NCI-H510A treated with DMSO at 0.1 percent for 48 hours (cell line): ENCODE data around the gene F10.
"Not testable (repeated sequence)": the region's sequence is repeated elsewhere in the genome, so short reads cannot be mapped to it uniquely, and the experiment has no call there.

Experiments used
- DNase-seq: peaks from one replicate; lab custom pipeline; 2025; lab: John Stamatoyannopoulos, UW

Gene F10

DNA sequence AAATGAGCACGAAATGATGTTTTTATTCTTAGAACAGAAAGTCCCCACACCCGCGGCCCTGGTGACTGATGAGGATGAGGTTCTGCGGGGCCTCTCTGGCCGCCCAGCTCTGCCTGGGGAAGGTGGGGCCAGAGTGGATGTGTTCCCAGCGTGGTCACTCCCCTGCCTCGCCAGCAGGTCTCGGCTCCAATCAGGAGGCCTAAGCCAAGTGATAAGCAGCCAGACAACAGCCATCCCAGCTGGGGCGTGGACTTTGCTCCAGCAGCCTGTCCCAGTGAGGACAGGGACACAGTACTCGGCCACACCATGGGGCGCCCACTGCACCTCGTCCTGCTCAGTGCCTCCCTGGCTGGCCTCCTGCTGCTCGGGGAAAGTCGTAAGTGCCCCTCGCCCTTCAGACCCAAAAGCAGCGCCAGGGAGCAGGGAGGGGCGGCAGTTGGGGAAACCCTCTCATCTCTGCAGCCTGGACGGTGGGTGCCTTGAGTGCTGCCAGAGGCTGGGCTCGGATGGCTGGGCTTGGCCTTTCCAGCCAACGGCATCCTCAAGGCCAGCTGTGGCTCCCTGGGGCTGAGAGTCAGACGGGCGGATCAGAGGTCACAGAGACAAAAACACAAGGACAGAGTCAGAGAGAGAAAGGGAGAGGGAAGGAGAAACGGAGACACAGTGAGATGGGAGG is at the start of gene F10:
F10 (plus strand) TSS at position 250 of the 676 bp plus-strand sequence; CDS start at position 307, 57 bp downstream.
- peak; percentile 21 for DNase-seq

DNA sequence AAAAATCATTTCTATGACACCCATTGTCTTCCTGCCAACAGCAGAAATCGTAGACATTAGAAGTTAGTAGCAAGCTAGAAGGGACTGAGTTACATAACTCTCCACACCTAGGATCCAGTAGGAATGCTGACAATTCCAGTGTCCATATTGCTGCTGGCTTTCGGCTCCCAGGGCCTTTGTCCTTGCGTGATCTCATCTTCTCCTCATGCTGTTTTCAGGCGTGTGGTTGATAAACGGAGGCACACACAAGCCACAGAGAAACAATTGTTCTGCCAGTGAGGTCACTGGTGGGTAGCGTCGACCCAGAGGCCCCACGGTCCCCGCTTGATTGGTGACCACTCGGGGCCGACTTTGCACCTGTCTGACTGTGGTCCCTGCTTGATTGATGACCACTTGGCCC is 48.7 kb upstream of the F10 start:
- DNase-seq: no peak

DNA sequence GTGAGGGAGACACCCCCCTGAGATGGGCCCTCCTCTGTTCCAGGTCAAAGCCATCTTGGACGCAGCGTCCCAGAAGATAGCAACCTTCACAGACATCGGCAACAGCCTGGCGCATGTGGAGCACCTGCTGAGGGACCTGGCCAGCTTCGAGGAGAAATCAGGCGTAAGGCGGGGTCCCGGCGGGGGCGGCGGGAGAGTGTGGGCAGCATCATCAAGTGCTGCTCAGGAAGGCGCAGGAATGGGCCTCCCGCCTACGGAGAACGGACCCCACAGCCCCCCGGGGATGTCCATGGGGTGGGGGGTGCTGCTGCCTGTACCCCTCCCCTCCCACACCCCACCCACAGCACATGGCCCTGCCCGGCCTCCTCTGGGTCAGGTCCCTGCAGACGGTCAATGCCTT is 48.2 kb upstream of the F10 start:
- DNase-seq: no peak

DNA sequence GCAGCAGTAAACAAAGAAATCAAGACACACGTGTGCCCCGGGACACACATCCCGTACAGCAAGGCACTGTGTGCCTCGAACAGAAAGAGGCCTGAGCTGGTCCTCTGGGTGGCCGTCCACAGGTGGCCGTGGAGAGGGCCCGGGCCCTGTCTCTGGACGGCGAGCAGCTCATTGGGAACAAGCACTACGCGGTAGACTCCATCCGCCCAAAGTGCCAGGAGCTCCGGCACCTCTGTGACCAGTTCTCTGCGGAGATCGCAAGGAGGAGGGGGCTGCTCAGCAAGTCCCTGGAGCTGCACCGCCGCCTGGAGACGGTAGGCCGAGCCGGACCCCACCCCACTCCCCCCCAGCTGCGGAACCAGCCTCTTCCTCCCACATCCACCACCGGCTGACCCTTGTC is 47.7 kb upstream of the F10 start:
- no peak for DNase-seq

DNA sequence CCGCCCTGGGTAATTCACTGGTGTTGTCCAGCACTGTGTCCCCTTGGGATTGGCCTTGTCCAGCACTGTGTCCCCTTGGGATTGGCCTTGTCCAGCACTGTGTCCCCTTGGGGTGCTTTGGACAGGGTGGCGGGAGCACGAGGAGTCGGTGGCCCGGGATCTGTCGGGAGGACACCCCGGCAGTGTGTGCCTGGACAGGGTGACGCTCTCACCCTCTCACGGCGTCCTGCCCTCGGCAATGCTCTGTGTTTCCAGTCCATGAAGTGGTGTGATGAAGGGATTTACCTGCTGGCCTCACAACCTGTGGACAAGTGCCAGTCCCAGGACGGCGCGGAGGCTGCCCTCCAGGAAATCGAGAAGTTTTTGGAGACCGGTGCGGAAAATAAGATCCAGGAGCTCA is 46.9 kb upstream of the F10 start:
- no peak for DNase-seq

DNA sequence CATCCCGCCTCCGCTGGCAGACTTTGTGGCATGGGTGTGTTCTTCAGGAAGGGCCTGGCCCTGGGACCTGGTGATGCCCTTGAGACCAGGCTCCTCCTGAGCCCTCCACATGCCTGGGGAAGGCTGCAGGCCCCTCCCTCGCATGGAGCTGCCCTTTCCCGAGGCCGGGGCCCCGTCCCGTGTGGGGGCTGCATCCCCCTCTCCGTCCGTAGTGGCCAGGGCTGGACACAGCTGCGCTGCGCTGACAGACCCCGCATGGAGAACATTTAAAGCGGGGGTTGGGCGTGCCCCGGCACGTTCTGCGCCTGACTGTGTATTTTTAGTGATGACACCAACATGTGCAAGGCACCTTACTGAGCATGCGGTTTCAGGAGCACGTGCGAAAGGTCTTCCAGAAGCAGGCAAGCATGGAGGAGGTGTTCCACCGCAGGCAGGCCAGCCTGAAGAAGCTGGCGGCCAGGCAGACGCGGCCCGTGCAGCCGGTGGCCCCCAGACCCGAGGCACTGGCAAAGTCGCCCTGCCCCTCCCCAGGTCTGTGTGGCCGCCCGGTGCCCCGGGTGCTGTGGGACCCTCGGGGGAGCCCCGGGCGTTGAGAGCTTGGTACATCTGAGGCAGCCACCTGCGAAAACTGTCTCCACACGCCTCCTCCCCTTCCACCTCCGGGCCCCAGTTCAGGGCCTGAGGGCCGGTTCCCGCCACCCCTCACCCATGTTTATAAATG is 45.8 kb upstream of the F10 start:
- no peak for DNase-seq

DNA sequence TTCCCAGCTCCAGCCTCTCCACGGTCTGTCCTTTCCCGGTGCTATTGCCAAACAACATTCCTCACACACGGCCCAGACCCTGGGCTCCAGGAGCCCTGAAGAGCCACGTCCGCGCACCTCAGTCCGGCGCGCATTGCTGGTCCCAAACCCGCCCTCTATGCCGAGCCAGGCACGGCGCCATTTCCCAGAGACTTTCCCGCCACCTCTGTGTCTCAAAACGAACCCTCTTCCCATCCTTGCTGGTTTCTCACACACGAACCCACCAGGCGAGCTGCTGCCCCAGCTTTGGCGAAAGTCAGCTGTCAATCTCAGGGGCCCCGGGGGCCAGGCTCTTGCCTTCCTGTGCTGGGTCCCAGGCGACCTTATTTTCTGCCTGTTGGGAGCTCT is 45.0 kb upstream of the F10 start:
- no peak for DNase-seq

DNA sequence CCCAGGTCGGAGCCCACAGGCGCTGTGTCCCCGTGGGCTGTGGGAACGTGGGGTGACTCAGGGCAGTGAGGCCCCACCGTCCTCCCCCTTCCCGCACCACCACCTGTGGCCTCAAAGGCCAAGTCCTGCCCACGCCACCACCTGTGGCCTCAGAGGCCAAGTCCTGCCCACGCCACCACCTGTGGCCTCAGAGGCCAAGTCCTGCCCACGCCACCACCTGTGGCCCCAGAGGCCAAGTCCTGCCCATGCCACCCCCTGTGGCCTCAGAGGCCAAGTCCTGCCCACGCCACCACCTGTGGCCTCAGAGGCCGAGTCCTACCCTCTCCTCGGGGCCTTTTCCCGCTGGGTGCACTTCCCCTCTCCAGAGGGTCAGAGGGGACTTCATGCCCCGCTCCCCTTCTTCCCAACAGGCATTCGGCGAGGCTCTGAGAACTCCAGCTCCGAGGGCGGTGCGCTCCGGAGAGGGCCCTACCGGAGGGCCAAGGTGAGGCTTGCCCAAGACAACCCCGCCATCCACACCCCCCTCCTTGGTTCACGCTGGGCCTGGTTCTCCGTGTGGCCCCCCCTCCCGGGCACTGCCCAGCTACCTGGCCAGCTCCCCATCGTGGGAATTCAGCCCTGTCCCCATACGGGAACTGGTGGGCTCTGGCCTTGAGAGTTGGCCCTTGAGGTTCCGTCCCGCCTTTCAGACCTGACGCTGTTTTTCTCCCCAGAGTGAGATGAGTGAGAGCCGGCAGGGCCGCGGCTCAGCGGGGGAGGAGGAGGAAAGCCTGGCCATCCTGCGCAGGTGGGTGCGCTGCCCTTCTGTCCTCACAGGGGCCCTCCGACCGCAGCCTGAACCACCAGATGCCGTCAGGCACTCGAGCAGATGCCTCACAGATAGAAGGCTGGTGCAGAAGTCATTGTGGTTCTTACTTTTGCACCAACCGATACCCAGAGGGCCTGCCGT is 44.4 kb upstream of the F10 start:
- no peak for DNase-seq

DNA sequence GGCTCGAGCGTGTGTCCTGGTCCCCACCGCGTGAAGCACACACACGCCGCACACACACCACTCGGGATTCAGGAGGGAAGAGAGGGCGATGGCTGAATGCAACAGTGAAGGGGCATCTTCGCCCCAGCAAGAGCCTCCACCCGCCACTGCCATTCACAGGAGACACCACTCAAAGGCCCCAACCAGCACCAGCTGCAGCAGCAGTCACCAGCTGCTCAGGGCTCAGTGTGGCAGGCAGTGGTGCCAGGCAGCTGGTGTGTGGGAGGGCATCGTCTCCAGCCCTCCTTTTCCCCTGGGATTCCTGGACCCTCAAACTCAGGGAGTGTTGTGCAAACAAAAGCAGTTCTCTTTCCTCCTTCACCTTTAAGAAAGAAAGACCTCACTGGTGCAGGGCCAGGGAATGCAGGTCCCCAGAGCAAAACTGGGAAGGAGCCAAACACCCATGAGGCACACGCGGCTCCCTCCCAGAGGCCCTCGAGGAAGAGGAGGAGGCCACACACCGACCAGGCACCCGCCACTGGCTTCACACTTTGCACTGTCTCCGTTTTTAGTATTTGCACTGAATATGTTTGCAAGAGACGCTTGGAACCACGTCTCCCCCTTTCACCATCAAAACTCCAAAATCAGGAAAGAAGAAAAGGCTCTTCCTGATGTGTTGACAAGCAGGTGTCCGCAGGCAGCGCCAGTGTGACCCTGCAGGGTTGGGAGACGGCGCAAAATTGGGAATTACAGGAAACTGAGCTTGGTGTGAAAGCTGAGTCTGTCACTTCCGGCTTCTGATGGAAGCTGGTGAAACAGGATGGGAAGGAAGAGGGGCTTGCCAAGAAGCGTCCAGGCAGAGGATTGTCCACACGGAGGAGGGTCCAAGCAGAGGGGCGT is 43.5 kb upstream of the F10 start:
- DNase-seq: no peak

DNA sequence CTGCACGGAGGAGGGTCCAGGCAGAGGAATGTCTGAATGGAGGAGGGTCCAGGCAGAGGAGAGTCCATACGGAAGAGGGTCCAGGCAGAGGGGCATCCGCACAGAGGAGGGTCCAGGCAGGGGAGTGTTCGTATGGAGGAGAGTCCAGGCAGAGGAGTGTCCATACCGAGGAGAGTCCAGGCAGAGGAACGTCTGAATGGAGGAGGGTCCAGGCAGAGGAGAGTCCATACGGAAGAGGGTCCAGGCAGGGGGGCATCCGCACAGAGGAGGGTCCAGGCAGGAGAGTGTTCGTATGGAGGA is 42.9 kb upstream of the F10 start:
- not testable (repeated sequence) for DNase-seq

DNA sequence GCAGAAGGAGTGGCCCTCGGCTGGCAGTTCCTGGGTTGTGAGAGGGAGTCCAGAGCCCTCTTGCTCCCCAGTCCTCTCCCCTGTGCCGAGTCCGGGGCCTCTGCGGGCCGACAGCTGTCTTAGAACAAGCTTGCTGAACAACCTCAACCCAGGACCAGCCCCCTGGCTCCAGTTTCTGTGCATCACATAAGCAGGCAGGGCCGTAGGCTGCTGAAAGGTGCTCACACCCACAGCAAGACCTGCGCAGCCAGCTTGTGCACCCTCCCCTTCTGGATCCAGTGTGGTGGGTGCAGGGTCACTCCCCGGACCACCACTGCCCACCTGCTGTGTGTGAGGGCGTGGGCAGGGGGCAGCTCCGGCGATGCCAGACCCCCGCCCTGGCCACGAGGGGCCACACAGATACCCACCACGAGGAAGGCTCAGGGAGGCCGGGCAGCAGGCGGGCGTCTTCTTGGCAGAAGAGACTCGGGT is 42.2 kb upstream of the F10 start:
- no peak for DNase-seq

DNA sequence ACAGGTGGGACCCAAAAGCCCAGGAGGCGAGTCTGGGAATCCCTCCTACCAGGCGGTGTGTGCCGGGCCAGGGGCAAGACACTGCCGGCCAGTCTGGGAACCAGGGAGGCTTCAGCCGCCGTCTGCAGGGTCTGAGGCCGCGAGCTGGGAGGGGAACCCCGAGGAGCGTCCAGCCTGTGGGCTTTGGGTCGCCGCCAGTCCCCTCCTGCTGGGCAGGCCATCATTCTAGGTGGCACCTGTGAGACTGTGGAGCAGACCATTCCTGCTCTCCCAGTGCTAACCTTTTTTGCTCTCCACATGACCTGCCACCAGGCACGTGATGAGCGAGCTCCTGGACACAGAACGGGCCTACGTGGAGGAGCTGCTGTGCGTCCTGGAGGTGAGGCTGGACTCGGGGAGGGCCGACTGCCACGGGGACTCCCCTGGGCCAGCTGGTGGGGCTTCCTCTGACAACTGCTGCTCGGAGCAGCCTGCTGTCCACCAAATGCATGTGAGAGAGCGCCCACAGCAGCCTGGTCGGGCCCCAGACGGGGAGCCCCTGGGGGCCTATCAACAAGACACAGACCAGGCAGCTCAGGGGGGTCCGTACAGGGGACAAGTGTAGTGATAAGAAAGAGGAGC is 41.6 kb upstream of the F10 start:
- no peak for DNase-seq

DNA sequence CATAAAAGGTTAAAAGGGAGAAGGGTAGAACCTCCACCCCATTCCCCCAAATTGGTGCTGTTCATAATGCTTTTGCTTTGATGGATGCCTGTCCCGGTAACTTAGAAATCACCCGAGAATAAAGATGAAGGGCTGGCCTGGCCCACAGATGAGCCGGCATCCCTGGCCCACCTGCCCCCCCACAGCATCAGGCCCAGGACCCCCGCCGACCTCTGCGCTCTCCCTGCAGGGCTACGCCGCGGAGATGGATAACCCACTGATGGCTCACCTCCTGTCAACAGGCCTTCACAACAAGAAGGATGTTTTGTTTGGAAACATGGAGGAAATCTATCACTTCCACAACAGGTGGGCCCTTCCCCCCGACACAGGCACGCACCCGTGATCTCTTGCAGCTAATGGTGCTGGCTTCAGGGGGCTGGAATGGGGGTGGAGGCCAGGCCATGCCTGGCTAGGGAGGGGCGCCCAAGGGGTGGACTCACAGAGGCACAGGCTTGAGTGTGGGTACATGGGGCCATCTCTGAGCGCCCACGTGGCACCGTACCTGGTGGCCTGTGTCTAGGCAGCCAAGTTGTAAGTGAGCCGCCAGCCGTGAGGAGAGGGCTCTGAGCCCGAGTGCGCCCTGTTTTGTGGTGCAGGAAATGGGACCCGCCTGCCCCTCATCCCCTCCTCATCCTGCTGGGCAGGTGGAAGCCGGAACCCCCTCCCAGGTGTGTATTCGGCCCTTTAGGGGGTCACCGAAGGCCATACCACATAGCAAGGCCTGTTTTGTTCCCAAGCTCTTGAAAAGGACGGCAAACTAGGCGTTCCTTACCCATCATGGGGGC is 40.2 kb upstream of the F10 start:
- DNase-seq: no peak

DNA sequence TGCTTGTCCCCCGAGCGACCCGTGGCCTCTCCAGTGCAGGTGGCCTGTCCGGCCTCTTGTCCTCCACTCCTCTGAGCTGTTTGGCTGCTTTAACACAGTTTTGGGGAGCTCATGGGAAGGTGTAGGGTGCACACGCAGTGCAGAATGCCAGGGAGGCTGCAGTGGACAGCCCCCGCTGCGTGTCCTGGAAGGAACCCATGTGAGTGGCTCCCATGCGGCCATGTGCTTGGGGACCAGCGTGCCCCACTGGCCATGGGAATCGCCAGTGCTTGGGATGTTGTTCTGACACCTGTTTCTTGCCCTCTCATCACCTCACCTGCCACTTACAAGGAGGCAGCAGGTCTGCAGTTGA is 39.6 kb upstream of the F10 start:
- no peak for DNase-seq

DNA sequence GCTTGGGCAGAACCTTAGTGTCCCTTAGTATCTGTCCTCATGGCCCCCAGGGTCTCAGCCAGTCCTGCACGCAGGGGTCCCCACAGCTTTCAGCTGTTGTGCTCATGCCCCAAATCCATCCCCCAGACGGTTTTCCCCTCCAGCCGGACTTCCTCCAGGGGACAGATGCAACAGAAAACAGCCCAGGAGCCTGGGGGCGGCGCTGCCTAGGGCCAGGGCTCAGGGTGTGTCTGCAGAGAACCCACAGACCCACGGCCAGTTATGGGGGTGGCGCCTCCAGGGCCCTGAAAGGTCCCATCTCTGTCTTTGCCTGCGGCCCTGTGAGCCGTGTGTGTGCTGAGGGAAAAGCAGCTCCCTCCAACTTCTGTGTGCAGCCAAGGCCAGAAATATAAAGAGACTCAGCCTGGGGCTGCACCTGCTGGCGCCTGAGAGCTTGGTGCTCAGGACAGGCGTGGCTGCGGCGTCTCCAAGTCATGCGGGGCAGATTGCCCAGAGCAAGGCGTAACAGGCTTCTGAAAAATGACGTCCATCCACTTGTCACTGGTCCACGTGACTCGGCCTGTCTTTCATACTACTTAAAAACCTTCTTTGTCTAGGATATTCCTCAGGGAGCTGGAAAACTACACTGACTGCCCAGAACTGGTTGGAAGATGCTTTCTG is 39.1 kb upstream of the F10 start:
- no peak for DNase-seq

DNA sequence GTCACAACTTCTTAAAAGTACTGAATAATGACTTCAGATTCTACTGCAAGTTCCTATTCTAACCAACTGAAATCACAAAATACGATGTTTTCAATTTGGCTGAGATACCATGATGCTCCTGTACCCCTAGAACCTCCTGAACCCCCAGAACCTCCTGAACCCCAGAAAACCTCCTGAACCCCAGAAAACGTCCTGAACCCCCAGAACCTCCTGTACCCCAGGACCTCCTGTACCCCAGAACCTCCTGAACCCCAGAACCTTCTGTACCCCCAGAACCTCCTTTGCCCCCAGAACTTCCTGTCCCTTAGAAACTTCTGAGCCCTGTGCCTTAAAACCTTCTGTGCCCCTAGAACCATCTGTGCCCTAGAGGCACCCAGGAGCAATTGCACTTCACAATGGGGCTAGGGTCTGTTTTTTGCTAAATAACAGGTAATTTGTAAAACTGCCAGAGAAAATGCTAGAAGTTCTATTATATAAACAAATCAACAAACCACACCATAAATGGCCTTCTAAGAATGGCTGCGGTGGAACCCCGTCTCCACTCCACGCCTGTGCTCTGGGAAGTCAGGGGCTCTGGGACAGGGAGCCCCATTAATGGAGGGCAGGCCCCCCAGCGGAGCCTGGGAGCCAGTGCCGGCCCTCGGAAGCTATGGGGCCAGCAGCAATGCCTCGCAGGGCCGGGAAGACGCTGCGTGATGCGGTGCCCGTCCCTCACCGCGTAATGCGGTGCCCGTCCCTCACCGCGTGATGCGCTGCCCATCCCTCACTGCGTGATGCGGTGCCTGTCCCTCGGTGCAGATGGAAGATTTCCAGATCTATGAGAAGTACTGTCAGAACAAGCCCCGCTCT is 38.3 kb upstream of the F10 start:
- DNase-seq: no peak

DNA sequence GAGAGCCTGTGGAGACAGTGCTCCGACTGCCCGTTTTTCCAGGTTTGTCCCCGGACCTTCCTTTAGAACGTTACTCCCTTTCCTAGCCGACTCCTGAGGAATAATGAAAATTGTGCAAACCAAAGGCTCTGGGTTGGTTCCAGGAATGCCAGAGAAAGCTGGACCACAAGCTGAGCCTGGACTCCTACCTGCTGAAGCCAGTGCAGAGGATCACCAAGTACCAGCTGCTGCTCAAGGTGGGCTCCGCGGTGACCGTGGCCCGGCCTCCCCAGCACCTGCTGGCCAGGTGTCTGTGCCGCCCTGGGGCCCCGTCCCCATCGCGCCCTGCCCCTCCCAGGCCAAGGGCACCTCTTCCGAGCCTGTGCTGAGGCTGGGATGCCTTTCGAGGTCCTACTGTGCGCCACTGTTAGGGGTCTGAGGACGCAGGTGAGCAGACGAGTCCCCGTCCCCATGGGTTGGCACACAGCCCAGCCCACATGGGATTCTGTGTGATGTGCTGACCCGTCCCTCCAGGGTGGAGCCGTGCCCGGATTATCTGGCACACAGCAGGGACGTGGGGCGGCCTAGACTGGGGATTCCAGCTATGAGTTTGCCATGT is 37.6 kb upstream of the F10 start:
- no peak for DNase-seq

DNA sequence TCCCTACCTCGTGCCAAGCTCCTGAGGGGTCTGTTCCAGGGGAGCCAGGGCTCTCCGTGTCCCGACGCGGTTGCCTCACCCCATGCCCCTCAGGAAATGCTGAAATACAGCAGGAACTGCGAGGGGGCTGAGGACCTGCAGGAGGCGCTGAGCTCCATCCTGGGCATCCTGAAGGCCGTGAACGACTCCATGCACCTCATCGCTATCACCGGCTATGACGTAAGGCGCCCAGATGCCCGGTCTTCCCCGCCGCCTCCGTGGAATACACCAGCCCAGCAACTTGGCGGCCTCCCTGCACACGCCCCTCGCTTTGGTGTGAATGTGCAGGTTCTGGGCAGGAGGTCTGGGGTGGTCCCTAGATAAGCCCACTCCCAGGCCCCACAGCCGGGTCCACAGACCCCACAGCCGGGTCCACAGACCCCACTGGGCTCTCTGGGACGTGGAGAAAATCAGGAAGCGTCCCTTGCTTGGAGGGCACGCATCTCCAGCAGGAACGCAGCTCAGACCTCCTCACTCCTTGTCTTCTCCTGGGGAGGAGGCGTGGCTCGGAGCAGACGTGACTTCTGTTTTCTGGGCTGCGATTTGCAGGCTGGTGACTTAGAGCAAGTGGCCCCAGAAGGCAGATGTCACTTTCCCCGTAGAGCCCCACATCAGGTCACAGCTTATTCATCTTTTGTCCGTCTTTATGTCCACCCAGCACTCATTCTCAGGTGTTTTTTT is 36.4 kb upstream of the F10 start:
- DNase-seq: no peak
